ENCODE results near the gene SLC2A5. TPM values are rescaled to one million over a fixed set of nuclear protein-coding genes. Genes with fewer than 3 reads are reported as not detected.

SLC2A5 gene
- total and polyA plus RNA-seq, 9 of the 15 experiments (the other 6 are each of a cell fraction or from before 2014, with no cell fraction given): 0.08 TPM; not detected in 8

- TF ChIP-seq ZHX1 (conservative IDR thresholded peaks at IDR 0.05; ENCODE audit: low read length) (no peak), ZNF586 (CRISPR knock-in tag; conservative IDR thresholded peaks at IDR 0.05) (no peak), FOXJ3 (CRISPR knock-in tag; IDR thresholded peaks at IDR 0.05) (no peak), YBX1 (IDR thresholded peaks at IDR 0.05) (no peak), SIN3B (IDR thresholded peaks at IDR 0.05; ENCODE audit: low read depth) (no peak), ZNF830 (CRISPR knock-in tag; IDR thresholded peaks at IDR 0.05) (no peak), HEY1 (CRISPR knock-in tag; IDR thresholded peaks at IDR 0.05; ENCODE audit: borderline replicate concordance) (no peak)
Observed at GRCh38 chr1:9025449-9025848, 44.0 kb downstream of the SLC2A5 start (continued).

GRCh38 chr1:9024837-9025236 lies 44.6 kb downstream of the SLC2A5 start:
- in situ Hi-C loops (cut with MboI) (no loop called here), intact Hi-C loops (cut with micrococcal nuclease) (no loop called here)
- ATAC-seq (no peak), FAIRE-seq (no peak), DNase-seq (ENCODE audit: extremely low read depth in 1 of 4, low spot score in 3 of 4) (no peak)
- Histone ChIP-seq H3K4me2 (ENCODE audit: insufficient read depth, low read length) (no peak overlapping the region), H3K9ac (ENCODE audit: insufficient read depth in 1 of 2, low read depth in 2 of 2, low read length in 2 of 2) (no peak overlapping the region), H3K27ac (ENCODE audit: extremely low read depth, low read depth, low read length) (no peak overlapping the region), H3K79me2 (ENCODE audit: control insufficient read depth, insufficient read depth, low read length) (no peaks in the 10 kb centered on the region), H2AFZ (ENCODE audit: low read depth, low read length) (no peak overlapping the region), H3K27me3 (ENCODE audit: control insufficient read depth in 2 of 2, insufficient read depth in 2 of 2, low read length in 2 of 2) (peaks cover 28 to 62% of the 10 kb centered on the region in 2 experiments), H3K9me3 (replicated peaks; ENCODE audit: control insufficient read depth, insufficient read depth, low read depth, low read length) (no peaks in the 10 kb centered on the region), H3K9me1 (ENCODE audit: control insufficient read depth, insufficient read depth, low read length) (no peaks in the 10 kb centered on the region), H3K4me1 (replicated peaks in 1 of 2; ENCODE audit: control insufficient read depth in 2 of 2, insufficient read depth in 2 of 2, low read length in 2 of 2) (peaks cover 0 to 6% of the 10 kb centered on the region in 2 experiments; a peak in 1 of 5 replicates), H3K36me3 (ENCODE audit: control insufficient read depth, insufficient read depth, low read length) (no peaks in the 10 kb centered on the region), H3K4me3 (no peak overlapping the region), H4K20me1 (replicated peaks; ENCODE audit: control insufficient read depth, insufficient read depth, low read length) (no peaks in the 10 kb centered on the region; the same call in 1 of the 2 replicates)
- POLR2A ChIA-PET: interaction anchor here (0.6 to 1.2 kb wide), 3 partner anchors 10 to 134 kb away, joined by 3 to 5 read pairs (median 3); no protein-coding TSS in a partner anchor
- CTCF ChIA-PET (ENCODE audit: low intra/inter-chr PET ratio): interaction anchor here (0.5 kb wide), 1 partner anchor 341 kb away, joined by 3 read pairs; no protein-coding TSS in a partner anchor
- 4% methylated on average over 20 of the region's 20 CpGs for WGBS (ENCODE audit: insufficient coverage, low coverage, missing lambda C conversion rate)
- no TSS peak for BruUV-seq (replicated peaks)
- TF ChIP-seq POLR2B (IDR thresholded peaks at IDR 0.05; ENCODE audit: low read depth, partially characterized antibody) (no peak), CBX3 (IDR thresholded peaks at IDR 0.05; ENCODE audit: borderline replicate concordance in 1 of 2, low read length in 2 of 2) (no peak), HMGXB4 (CRISPR knock-in tag; IDR thresholded peaks at IDR 0.05) (no peak), HOMEZ (CRISPR knock-in tag; IDR thresholded peaks at IDR 0.05) (no peak), ZBTB2 (IDR thresholded peaks at IDR 0.05) (no peak)
